Mucosa of rectum (tissue), 2 donors: ENCODE data around the gene IRX2.

ENCODE experiments used
- H3K27ac ChIP-seq, 2 donors: one replicate each; pipeline ENCODE4 v1.7.0; 2013; ENCODE audit warnings: inconsistent platforms in 2 of 2, low read depth in 2 of 2, low read length in 2 of 2
- H3K27me3 ChIP-seq, 2 donors: one replicate each; pipeline ENCODE4 v1.7.0; 2013; ENCODE audit warnings: low read length in 2 of 2; ENCODE audit not compliant: control insufficient read depth in 2 of 2, insufficient read depth in 2 of 2
- H3K36me3 ChIP-seq, 2 donors: one replicate each; pipeline ENCODE4 v1.7.0; 2013; ENCODE audit warnings: low read length in 2 of 2; ENCODE audit not compliant: control insufficient read depth in 2 of 2, insufficient read depth in 2 of 2
- H3K4me1 ChIP-seq, 2 donors: one replicate each; pipeline ENCODE4 v1.7.0; 2013; ENCODE audit warnings: low read length in 2 of 2, mild to moderate bottlenecking in 1 of 2; ENCODE audit not compliant: control insufficient read depth in 2 of 2, insufficient read depth in 2 of 2
- H3K4me3 ChIP-seq, 2 donors: one replicate each; pipeline ENCODE4 v1.7.0; 2013; ENCODE audit warnings: low read length in 2 of 2
- H3K9ac ChIP-seq, 2 donors: one replicate each; pipeline ENCODE4 v1.7.0; 2013; ENCODE audit warnings: low read length in 2 of 2, low read depth in 1 of 2, mild to moderate bottlenecking in 1 of 2
- H3K9me3 ChIP-seq, 2 donors: one replicate each; pipeline ENCODE4 v1.7.0; 2013; ENCODE audit warnings: low read length in 2 of 2; ENCODE audit not compliant: control insufficient read depth in 2 of 2
- donor health status: healthy.
- donor health status: Normal muscosa, but diverticular disease.

The IRX2 gene

GRCh38 chr5:2704806-2705645 lies 46.5 kb downstream of the IRX2 start:
- Histone ChIP-seq H3K9me3 (no peaks in the 10 kb centered on the region), H3K4me1 (no peaks in the 10 kb centered on the region), H3K4me3 (no peak overlapping the region), H3K36me3 (no peaks in the 10 kb centered on the region), H3K27me3 (no peaks in the 10 kb centered on the region), H3K9ac (no peak overlapping the region), H3K27ac (no peak overlapping the region)

- no peaks in the 10 kb centered on the region for H3K4me1 ChIP-seq
- no peaks in the 10 kb centered on the region for H3K9me3 ChIP-seq
- H3K9ac ChIP-seq: no peak overlapping the region
Measured at GRCh38 chr5:2704111-2704510, 47.4 kb downstream of the IRX2 start.

GRCh38 chr5:2703615-2704014 lies 47.9 kb downstream of the IRX2 start:
- Histone ChIP-seq H3K27me3 (no peaks in the 10 kb centered on the region), H3K9me3 (no peaks in the 10 kb centered on the region), H3K36me3 (no peaks in the 10 kb centered on the region), H3K4me1 (no peaks in the 10 kb centered on the region), H3K27ac (no peak overlapping the region), H3K9ac (no peak overlapping the region), H3K4me3 (no peak overlapping the region)

More at GRCh38 chr5:2704111-2704510, 47.4 kb downstream of the IRX2 start:
- Histone ChIP-seq H3K4me3 (no peak overlapping the region), H3K27me3 (no peaks in the 10 kb centered on the region), H3K27ac (no peak overlapping the region), H3K36me3 (no peaks in the 10 kb centered on the region)

GRCh38 chr5:2703041-2703440 lies 48.4 kb downstream of the IRX2 start:
- Histone ChIP-seq H3K27me3 (no peaks in the 10 kb centered on the region), H3K9me3 (no peaks in the 10 kb centered on the region)

GRCh38 chr5:2702096-2702879 lies 49.2 kb downstream of the IRX2 start:
- Histone ChIP-seq H3K4me1 (no peaks in the 10 kb centered on the region), H3K27me3 (no peaks in the 10 kb centered on the region), H3K27ac (no peak overlapping the region), H3K4me3 (no peak overlapping the region), H3K36me3 (no peaks in the 10 kb centered on the region), H3K9ac (no peak overlapping the region), H3K9me3 (no peaks in the 10 kb centered on the region)

More at GRCh38 chr5:2703041-2703440, 48.4 kb downstream of the IRX2 start:
- Histone ChIP-seq H3K36me3 (no peaks in the 10 kb centered on the region), H3K27ac (no peak overlapping the region), H3K9ac (no peak overlapping the region), H3K4me1 (no peaks in the 10 kb centered on the region), H3K4me3 (no peak overlapping the region)

- no peaks in the 10 kb centered on the region for H3K27me3 ChIP-seq
Measured at GRCh38 chr5:2701592-2701991, 49.9 kb downstream of the IRX2 start.

GRCh38 chr5:2700876-2701275 lies 50.6 kb downstream of the IRX2 start:
- Histone ChIP-seq H3K9me3 (no peaks in the 10 kb centered on the region), H3K9ac (no peak overlapping the region), H3K4me1 (no peaks in the 10 kb centered on the region), H3K36me3 (no peaks in the 10 kb centered on the region), H3K27ac (no peak overlapping the region), H3K27me3 (no peaks in the 10 kb centered on the region), H3K4me3 (no peak overlapping the region)

More at GRCh38 chr5:2701592-2701991, 49.9 kb downstream of the IRX2 start:
- no peaks in the 10 kb centered on the region for H3K36me3 ChIP-seq
- H3K9ac ChIP-seq: no peak overlapping the region
- H3K4me1 ChIP-seq: no peaks in the 10 kb centered on the region
- H3K4me3 ChIP-seq: no peak overlapping the region
- no peaks in the 10 kb centered on the region for H3K9me3 ChIP-seq
- H3K27ac ChIP-seq: no peak overlapping the region

- Histone ChIP-seq H3K4me3 (no peak overlapping the region), H3K4me1 (no peaks in the 10 kb centered on the region), H3K27me3 (no peaks in the 10 kb centered on the region), H3K36me3 (no peaks in the 10 kb centered on the region), H3K27ac (no peak overlapping the region), H3K9ac (no peak overlapping the region), H3K9me3 (no peaks in the 10 kb centered on the region)
Measured at GRCh38 chr5:2699686-2700085, 51.8 kb downstream of the IRX2 start.

GRCh38 chr5:2699231-2699630 lies 52.2 kb downstream of the IRX2 start:
- Histone ChIP-seq H3K4me3 (no peak overlapping the region), H3K4me1 (no peaks in the 10 kb centered on the region), H3K27ac (no peak overlapping the region), H3K9ac (no peak overlapping the region), H3K27me3 (no peaks in the 10 kb centered on the region), H3K9me3 (no peaks in the 10 kb centered on the region), H3K36me3 (no peaks in the 10 kb centered on the region)

GRCh38 chr5:2698581-2698980 lies 52.9 kb downstream of the IRX2 start:
- H3K4me3 ChIP-seq: no peak overlapping the region
- no peaks in the 10 kb centered on the region for H3K4me1 ChIP-seq
- no peaks in the 10 kb centered on the region for H3K36me3 ChIP-seq
- H3K27ac ChIP-seq: no peak overlapping the region
- H3K27me3 ChIP-seq: no peaks in the 10 kb centered on the region
- H3K9me3 ChIP-seq: no peaks in the 10 kb centered on the region
- H3K9ac ChIP-seq: no peak overlapping the region
